Measurements from ENCODE around the gene DGKQ.

Gene DGKQ

DNA sequence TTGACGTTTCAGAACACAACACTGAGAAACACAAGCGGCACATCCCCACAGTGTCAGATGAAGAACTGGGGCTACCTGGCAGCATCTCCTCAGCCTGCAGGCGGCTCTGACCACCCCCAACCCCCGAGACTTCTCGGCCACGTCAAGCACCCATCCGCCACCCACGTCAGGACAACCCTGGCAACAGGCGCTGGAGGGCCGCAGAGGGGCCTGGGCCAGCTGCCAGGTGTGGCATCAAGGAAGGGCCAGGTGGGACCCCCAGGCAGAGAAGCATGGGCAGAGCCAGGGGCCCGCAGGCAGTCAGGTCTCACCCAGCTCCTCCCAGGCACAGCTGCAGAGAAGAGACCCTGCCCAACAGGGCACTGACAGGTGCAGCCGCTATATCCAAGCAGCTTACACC is 63.5 kb downstream of the DGKQ start:
- Histone ChIP-seq H3K27ac (ENCODE audit: low read depth, low read length) (no peak overlapping the region), H3K4me3 (ENCODE audit: low read depth in 1 of 2, low read length in 2 of 2) (no peak overlapping the region), H3K9me3 (ENCODE audit: control insufficient read depth in 1 of 2, low read length in 2 of 2) (peaks cover 0 to 4% of the 10 kb centered on the region in 2 donors), H3K36me3 (ENCODE audit: control insufficient read depth in 1 of 2, insufficient read depth in 2 of 2, low read length in 2 of 2) (peaks cover 29 to 77% of the 10 kb centered on the region in 2 donors), H3K4me1 (ENCODE audit: control insufficient read depth in 1 of 2, insufficient read depth in 2 of 2, low read length in 2 of 2) (no peaks in the 10 kb centered on the region), H3K9ac (ENCODE audit: low read depth in 1 of 2, low read length in 2 of 2) (no peak overlapping the region), H3K27me3 (ENCODE audit: control insufficient read depth in 1 of 2, insufficient read depth in 2 of 2, low read length in 2 of 2) (no peaks in the 10 kb centered on the region)

DNA sequence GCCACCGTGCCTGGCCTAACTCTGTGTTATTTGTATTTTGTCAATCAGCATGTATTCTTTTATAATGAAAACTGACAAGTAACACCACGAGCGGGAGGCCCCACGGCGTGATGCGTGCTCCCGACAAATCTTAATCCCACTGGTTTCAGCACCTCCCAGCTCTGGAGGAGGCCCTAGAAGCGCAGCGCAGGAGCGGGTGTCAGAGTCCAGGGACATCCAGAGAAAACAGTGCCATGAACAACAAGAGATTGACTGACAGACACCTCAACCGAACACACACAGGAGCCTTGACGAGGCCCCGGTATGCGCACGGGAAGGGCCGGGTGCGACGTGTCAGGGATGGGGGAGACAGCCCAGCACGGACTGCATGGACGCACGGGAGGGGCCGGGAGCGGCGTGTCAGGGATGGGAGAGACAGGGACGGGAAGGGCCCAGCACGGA is 64.2 kb downstream of the DGKQ start:
- no peak overlapping the region for H3K4me3 ChIP-seq (ENCODE audit: low read depth in 1 of 2, low read length in 2 of 2)
- H3K27me3 ChIP-seq (ENCODE audit: control insufficient read depth in 1 of 2, insufficient read depth in 2 of 2, low read length in 2 of 2): no peaks in the 10 kb centered on the region
- H3K27ac ChIP-seq (ENCODE audit: low read depth, low read length): no peak overlapping the region
- no peak overlapping the region for H3K9ac ChIP-seq (ENCODE audit: low read depth in 1 of 2, low read length in 2 of 2)
- peaks cover 0 to 4% of the 10 kb centered on the region in 2 donors for H3K9me3 ChIP-seq (ENCODE audit: control insufficient read depth in 1 of 2, low read length in 2 of 2)
- H3K4me1 ChIP-seq (ENCODE audit: control insufficient read depth in 1 of 2, insufficient read depth in 2 of 2, low read length in 2 of 2): no peaks in the 10 kb centered on the region
- H3K36me3 ChIP-seq (ENCODE audit: control insufficient read depth in 1 of 2, insufficient read depth in 2 of 2, low read length in 2 of 2): peaks cover 29 to 82% of the 10 kb centered on the region in 2 donors

Measured in duodenal mucosa (tissue), 2 donors.